K562 (cell line): ENCODE results near the gene DGCR6L. TPM values are rescaled to one million over a fixed set of nuclear protein-coding genes. Genes with fewer than 3 reads are reported as not detected.

ENCODE experiments used
- ATAC-seq: fragments of 200-7000 bp; cut with Tn5 transposase; 3 replicates; pipeline ENCODE4 v1.9.1; 2020; ENCODE audit warnings: moderate library complexity
- BruUV-seq: library from RNA; stranded (reverse); fragments of 400-500 nt; replicated peaks from 2 replicates; lab custom pipeline; 2021; lab: Mats Ljungman, UMichigan
- CTCF ChIA-PET: fragments of 300-600 bp; formaldehyde crosslinking; extraction: SDS; loops from one replicate; lab custom pipeline; 2021; ENCODE audit warnings: low intra/inter-chr PET ratio; lab: Yijun Ruan, JAX
- POLR2A ChIA-PET: fragments of 300-600, 350-650 bp; sonication (Branson Sonifier 250); formaldehyde crosslinking; extraction: SDS; loops from one replicate; lab custom pipeline; 2021; ENCODE audit warnings: antibody characterized with exemption, inconsistent platforms; lab: Yijun Ruan, JAX
- DNase-seq, 4 experiments: peaks; one replicate each; pipeline versions ENCODE4 v3.0.0 to v3.0.0-alpha.2; 2011 to 2018; ENCODE audit warnings: low spot score in 3 of 4, mixed read lengths in 3 of 4; ENCODE audit errors: extremely low read depth in 1 of 4
- FAIRE-seq: peaks from 2 replicates; lab custom pipeline; 2011; peaks lifted over from hg19 to GRCh38; lab: Jason Lieb, UNC
- H2AFZ ChIP-seq: 2 replicates; pipeline ENCODE4 v1.6.0; 2011; ENCODE audit warnings: low read depth, low read length, control low read depth, inconsistent platforms
- H3K27ac ChIP-seq: fragments of 200-600 bp; 3 replicates; pipeline ENCODE4 v1.8.0; 2011; ENCODE audit warnings: low read depth, mild to moderate bottlenecking, control low read depth, inconsistent platforms, low read length, moderate library complexity, mixed read lengths; ENCODE audit errors: extremely low read depth
- H3K27me3 ChIP-seq, 2 experiments: fragments of 300-600 bp in 1 of 2; 2 replicates in 1 of 2; 3 replicates in 1 of 2; pipeline versions ENCODE4 v1.6.0 to v1.8.0; 2011; ENCODE audit warnings: inconsistent platforms in 2 of 2, low read length in 2 of 2, mild to moderate bottlenecking in 1 of 2, mixed read lengths in 1 of 2, moderate library complexity in 1 of 2; ENCODE audit not compliant: control insufficient read depth in 2 of 2, insufficient read depth in 2 of 2
- H3K36me3 ChIP-seq: fragments of 300-600 bp; 3 replicates; pipeline ENCODE4 v1.8.0; 2011; ENCODE audit warnings: mild to moderate bottlenecking, low read length, inconsistent platforms; ENCODE audit not compliant: control insufficient read depth, insufficient read depth
- H3K4me1 ChIP-seq, 2 experiments: fragments of 200-600 bp in 1 of 2; replicated peaks in 1 of 2; 2 replicates in 1 of 2; 3 replicates in 1 of 2; pipeline versions ENCODE4 v1.5.1 to v1.8.0; 2011; ENCODE audit warnings: inconsistent platforms in 2 of 2, low read length in 2 of 2, mild to moderate bottlenecking in 1 of 2, mixed read lengths in 1 of 2, moderate library complexity in 1 of 2; ENCODE audit not compliant: control insufficient read depth in 2 of 2, insufficient read depth in 2 of 2
- H3K4me2 ChIP-seq: 2 replicates; pipeline ENCODE4 v1.6.1; 2011; ENCODE audit warnings: low read length, control low read depth, inconsistent platforms, mixed read lengths; ENCODE audit not compliant: insufficient read depth
- H3K4me3 ChIP-seq: fragments of 200-600 bp; sonication (generic), shearing (Covaris generic); 2 replicates; pipeline ENCODE4 v1.5.1; 2016; ENCODE audit warnings: control low read depth, inconsistent platforms
- H3K79me2 ChIP-seq: fragments of 200-600 bp; 3 replicates; pipeline ENCODE4 v1.8.0; 2011; ENCODE audit warnings: low read length, inconsistent platforms; ENCODE audit not compliant: control insufficient read depth, insufficient read depth
- H3K9ac ChIP-seq, 2 experiments: 2 replicates each; pipeline versions ENCODE4 v1.6.0 to v1.6.1; 2011; ENCODE audit warnings: low read depth in 2 of 2, low read length in 2 of 2, control low read depth in 1 of 2, inconsistent platforms in 1 of 2, mild to moderate bottlenecking in 1 of 2, mixed read lengths in 1 of 2; ENCODE audit not compliant: insufficient read depth in 1 of 2
- H3K9me1 ChIP-seq: one replicate; pipeline ENCODE4 v1.6.0; 2011; ENCODE audit warnings: inconsistent platforms, mild to moderate bottlenecking, low read length, moderate library complexity; ENCODE audit not compliant: control insufficient read depth, insufficient read depth
- H3K9me3 ChIP-seq: replicated peaks from 2 replicates; pipeline ENCODE4 v1.5.1; 2011; ENCODE audit warnings: low read depth, low read length, inconsistent platforms; ENCODE audit not compliant: control insufficient read depth, insufficient read depth
- H4K20me1 ChIP-seq: replicated peaks from 2 replicates; pipeline ENCODE4 v1.6.1; 2011; ENCODE audit warnings: low read length, inconsistent platforms, mixed read lengths; ENCODE audit not compliant: control insufficient read depth, insufficient read depth
- CBFB ChIP-seq: sonication (generic); formaldehyde crosslinking; IDR thresholded peaks from 2 replicates; pipeline ENCODE4 v1.4.0; 2020; ENCODE audit warnings: mild to moderate bottlenecking, missing genetic modification reagents
- E2F4 ChIP-seq: sonication (generic); formaldehyde crosslinking; IDR thresholded peaks from 2 replicates; pipeline ENCODE4 v1.8.0; 2022; ENCODE audit warnings: mild to moderate bottlenecking, low read depth, missing genetic modification reagents
- E4F1 ChIP-seq: fragments of 250-450 bp; sonication (Bioruptor Pico); IDR thresholded peaks from 2 replicates; pipeline ENCODE4 v1.5.0; 2021; ENCODE audit warnings: mild to moderate bottlenecking, borderline replicate concordance
- GTF3C2 ChIP-seq: IDR thresholded peaks from 3 replicates; pipeline ENCODE4 v1.6.1; 2011; ENCODE audit warnings: borderline replicate concordance, mild to moderate bottlenecking, moderate library complexity; ENCODE audit not compliant: insufficient read length; ENCODE audit errors: extremely low read depth
- HMGN3 ChIP-seq: IDR thresholded peaks from 2 replicates; pipeline ENCODE4 v1.6.1; 2011; ENCODE audit warnings: borderline replicate concordance, low read depth, mild to moderate bottlenecking, mixed read lengths, low read length; ENCODE audit not compliant: insufficient read length; ENCODE audit errors: extremely low read depth
- JUNB ChIP-seq: fragments of 450-650 bp; formaldehyde crosslinking; conservative IDR thresholded peaks from 2 replicates; pipeline ENCODE4 v1.4.0; 2020; ENCODE audit warnings: mild to moderate bottlenecking
- NR2F6 ChIP-seq: fragments of 450-650 bp; formaldehyde crosslinking; IDR thresholded peaks from 2 replicates; pipeline ENCODE4 v1.4.0; 2020; ENCODE audit warnings: mild to moderate bottlenecking
- PCBP1 ChIP-seq: fragments of 200-400 bp; formaldehyde crosslinking; IDR thresholded peaks from 2 replicates; pipeline ENCODE4 v1.6.1; 2018; ENCODE audit warnings: mild to moderate bottlenecking, low read depth, low read length; ENCODE audit not compliant: poor library complexity, severe bottlenecking
- TARDBP ChIP-seq: fragments of 450-650 bp; IDR thresholded peaks from 2 replicates; pipeline ENCODE4 v1.6.1; 2016
- TEAD1 ChIP-seq, 2 experiments: fragments of 450-650 bp in 1 of 2; sonication (generic) in 1 of 2; formaldehyde crosslinking; IDR thresholded peaks; 2 replicates each; pipeline versions ENCODE4 v1.4.0 to v1.8.0; 2020 to 2022; ENCODE audit warnings: mild to moderate bottlenecking in 2 of 2, missing genetic modification reagents in 1 of 2
- TEAD4 ChIP-seq, 2 experiments: sonication (generic) in 1 of 2; formaldehyde crosslinking in 1 of 2; IDR thresholded peaks; 2 replicates each; pipeline versions ENCODE4 v1.6.1 to v1.8.0; 2012 to 2022; ENCODE audit warnings: borderline replicate concordance in 1 of 2, inconsistent platforms in 1 of 2, low read length in 1 of 2, mild to moderate bottlenecking in 1 of 2, missing genetic modification reagents in 1 of 2
- ZNF12 ChIP-seq: sonication (generic); formaldehyde crosslinking; IDR thresholded peaks from 2 replicates; pipeline ENCODE4 v1.4.0; 2020; ENCODE audit warnings: mild to moderate bottlenecking, missing genetic modification reagents
- WGBS: fragments of 100-300 bp; shearing (Covaris generic); methylation state at CpG from one replicate; pipeline ENCODE4 v1.1.6; 2016; ENCODE audit warnings: low coverage, mixed read lengths; ENCODE audit not compliant: insufficient coverage; ENCODE audit errors: missing lambda C conversion rate; 5-methylcytosine and 5-hydroxymethylcytosine counted together
- in situ Hi-C: fragments of 300-500 bp; cut with MboI; formaldehyde crosslinking; loops from 4 replicates; pipeline ENCODE4 v1.15.0; 2018; ENCODE audit warnings: inconsistent platforms, mixed read lengths
- intact Hi-C: fragments of 100-400 bp; cut with micrococcal nuclease; formaldehyde crosslinking; loops from 2 replicates; pipeline ENCODE4 v1.14.2; 2022
- polyA plus RNA-seq, 8 experiments: library from polyadenylated mRNA; depleted of rRNA in 4 of 8; stranded (reverse) in 5 of 8; unstranded in 3 of 8; fragments of >200 nt; fragmentation: Nextera tagmentation in 2 of 8; fragmentation: Illumina TruSeq in 1 of 8; extraction: Ambion mirVana in 2 of 8; extraction: Trizol in 1 of 8; gene quantifications; 2 replicates each; pipeline versions ENCODE4 v1.2.1 to v1.2.3, GENCODE V29; 2011 to 2014; ENCODE audit warnings: inconsistent platforms in 1 of 8, missing spikeins in 1 of 8
- total RNA-seq, 7 experiments: library from RNA; depleted of rRNA in 6 of 7; stranded (reverse); fragments of >200 nt in 6 of 7; fragmentation: Illumina TruSeq in 2 of 7; extraction: Trizol in 2 of 7; gene quantifications; 2 replicates each; pipeline versions ENCODE4 v1.2.1 to v1.2.3, GENCODE V29; 2011 to 2021; ENCODE audit warnings: low replicate concordance in 1 of 7

The DGCR6L gene
- total and polyA plus RNA-seq, 9 of the 15 experiments (the other 6 are each of a cell fraction or from before 2014, with no cell fraction given): 3.6 to 151 (median 51.0) TPM

GRCh38 chr22:20315337-20316216 is 4.3 kb downstream of the DGCR6L start:
- no peak overlapping the region for H3K4me2 ChIP-seq
- H3K27me3 ChIP-seq: peaks cover 0 to 3% of the 10 kb centered on the region in 2 experiments; a peak in 2 of 5 replicates
- H3K4me1 ChIP-seq: peaks cover 21 to 53% of the 10 kb centered on the region in 2 experiments
- no TSS peak for BruUV-seq
- in situ Hi-C loops: loop anchor here (25.0 kb wide), 1 partner anchor 1903 kb away; no protein-coding TSS in a partner anchor
- H4K20me1 ChIP-seq: peaks cover 21% of the 10 kb centered on the region
- DNase-seq (peak in 2 of 4 experiments; percentile 5 to 27), ATAC-seq (no peak), FAIRE-seq (no peak)
- peak overlapping the region in 1 of 2 experiments; percentile 65; a peak in 2 of 4 replicates for H3K9ac ChIP-seq
- no peak overlapping the region for H2AFZ ChIP-seq
- 75% methylated on average over 25 of the region's 25 CpGs for WGBS
- no peaks in the 10 kb centered on the region for H3K9me3 ChIP-seq
- CTCF ChIA-PET: no interaction called here
- no peak overlapping the region for H3K27ac ChIP-seq
- H3K36me3 ChIP-seq: peaks cover 3% of the 10 kb centered on the region; the same call in 1 of the 3 replicates
- POLR2A ChIA-PET: interaction anchor here (0.6 to 1.3 kb wide), 5 partner anchors 20 to 1768 kb away, joined by 3 to 4 read pairs (median 3); no protein-coding TSS in a partner anchor
- no peak overlapping the region for H3K4me3 ChIP-seq
- intact Hi-C loops: no loop called here
- H3K79me2 ChIP-seq: peaks cover 24% of the 10 kb centered on the region
- no peaks in the 10 kb centered on the region for H3K9me1 ChIP-seq
- TF ChIP-seq TARDBP (no peak), HMGN3 (peak; percentile 1), E2F4 (CRISPR knock-in tag) (0 out of 2 replicates have a peak, but pooled peaks have one; percentile 56), TEAD1 (CRISPR knock-in tag; IDR thresholded peaks at IDR 0.05) (0 out of 4 replicates have a peak, but pooled peaks of 1 of the 2 experiments have one; percentile 27), GTF3C2 (no peak), CBFB (peak; percentile 75; the same call in 1 of the 2 replicates), JUNB (CRISPR knock-in tag) (no peak), E4F1 (CRISPR knock-in tag) (no peak), PCBP1 (peak; percentile 19), NR2F6 (no peak), ZNF12 (CRISPR knock-in tag) (peak; percentile 39; the same call in 1 of the 2 replicates), TEAD4 (IDR thresholded peaks at IDR 0.05; ENCODE audit: low read length) (no peak), TEAD4 (CRISPR knock-in tag; IDR thresholded peaks at IDR 0.05; ENCODE audit: borderline replicate concordance) (peak; percentile 72; the same call in 1 of the 2 replicates)
